Measurements from ENCODE around the gene DEXI.
"Not testable (repeated sequence)": the region's sequence is repeated elsewhere in the genome, so short reads cannot be mapped to it uniquely, and the experiment has no call there.

The DEXI gene

GRCh38 chr16:10940501-10941079, 1.7 kb downstream of the DEXI start:
- DNase-seq, result no peak

GRCh38 chr16:10939649-10940234, 2.5 kb downstream of the DEXI start:
- no peak for DNase-seq

- DNase-seq, result no peak
These were observed 3.2 kb downstream of the DEXI start for GRCh38 chr16:10938796-10939648.

GRCh38 chr16:10938321-10938720, 3.9 kb downstream of the DEXI start:
- DNase-seq, result no peak

- no peak for DNase-seq
These were observed 5.0 kb downstream of the DEXI start for GRCh38 chr16:10937068-10937859.

- no peak for DNase-seq
These were observed 5.8 kb downstream of the DEXI start for GRCh38 chr16:10936272-10936984.

- DNase-seq, result no peak
These were observed 6.9 kb downstream of the DEXI start for GRCh38 chr16:10935226-10935915.

GRCh38 chr16:10934325-10935107, 7.8 kb downstream of the DEXI start:
- DNase-seq, result no peak

GRCh38 chr16:10933865-10934264, 8.4 kb downstream of the DEXI start:
- DNase-seq, result no peak

GRCh38 chr16:10932959-10933710, 9.1 kb downstream of the DEXI start:
- no peak for DNase-seq

GRCh38 chr16:10931977-10932632, 10.2 kb downstream of the DEXI start:
- no peak for DNase-seq

- no peak for DNase-seq
These were observed 11.1 kb downstream of the DEXI start for GRCh38 chr16:10931134-10931533.

- no peak for DNase-seq
These were observed 11.5 kb downstream of the DEXI start for GRCh38 chr16:10930755-10931093.

GRCh38 chr16:10929853-10930754, 12.2 kb downstream of the DEXI start:
- no peak for DNase-seq

- not testable (repeated sequence) for DNase-seq
These were observed 13.2 kb downstream of the DEXI start for GRCh38 chr16:10929097-10929496.

GRCh38 chr16:10927497-10928112, 14.7 kb downstream of the DEXI start:
- no peak for DNase-seq

- no peak for DNase-seq
These were observed 15.4 kb downstream of the DEXI start for GRCh38 chr16:10926867-10927266.

- DNase-seq, result no peak
These were observed 16.2 kb downstream of the DEXI start for GRCh38 chr16:10926094-10926493.

All from effector CD4-positive, alpha-beta T cell (primary cell).